Measurements from ENCODE around the gene P4HA2. TPM values are rescaled to one million over a fixed set of nuclear protein-coding genes. Genes with fewer than 3 reads are reported as not detected.

P4HA2 gene
- total and polyA plus RNA-seq, 9 of the 15 experiments (the other 6 are each of a cell fraction or from before 2014, with no cell fraction given) = 9.6 to 50.0 (median 12.7) TPM

GRCh38 chr5:132147663-132148062 lies 80.0 kb downstream of the P4HA2 start (continued):
- TF ChIP-seq MBD2 (IDR thresholded peaks at IDR 0.05; ENCODE audit: borderline replicate concordance, low read depth) (no peak), ZNF347 (CRISPR knock-in tag; IDR thresholded peaks at IDR 0.05; ENCODE audit: low read depth) (no peak), BRCA1 (IDR thresholded peaks at IDR 0.05) (no peak), BRCA1 (CRISPR knock-in tag; IDR thresholded peaks at IDR 0.05) (no peak), BHLHE40 (IDR thresholded peaks at IDR 0.05; ENCODE audit: low read length) (no peak), CSDE1 (IDR thresholded peaks at IDR 0.05) (no peak), CBFA2T2 (conservative IDR thresholded peaks at IDR 0.05) (peak; percentile 38; the same call in 1 of the 2 replicates), ZNF316 (IDR thresholded peaks at IDR 0.05) (peak; percentile 68), THRA (IDR thresholded peaks at IDR 0.05) (no peak), ID3 (CRISPR knock-in tag; IDR thresholded peaks at IDR 0.05) (no peak), ID3 (tag; IDR thresholded peaks at IDR 0.05) (no peak), TRIM24 (IDR thresholded peaks at IDR 0.05) (peak in 1 of 2 experiments; percentile 60; a peak in 2 of 4 replicates), POLR3G (IDR thresholded peaks at IDR 0.05; ENCODE audit: extremely low read depth, insufficient read length, insufficient replicate concordance) (no peak), HDAC2 (IDR thresholded peaks at IDR 0.05) (no peak), MTA3 (IDR thresholded peaks at IDR 0.05; ENCODE audit: borderline replicate concordance) (no peak), NFE2 (IDR thresholded peaks at IDR 0.05; ENCODE audit: low read depth) (no peak), ZNF384 (IDR thresholded peaks at IDR 0.05; ENCODE audit: low read depth, low read length) (no peak), TEAD4 (IDR thresholded peaks at IDR 0.05; ENCODE audit: low read length) (peak; percentile 59), TEAD4 (CRISPR knock-in tag; IDR thresholded peaks at IDR 0.05; ENCODE audit: borderline replicate concordance) (no peak), EHMT2 (IDR thresholded peaks at IDR 0.05) (no peak), TRIM28 (IDR thresholded peaks at IDR 0.05) (peak; percentile 57; the same call in 1 of the 2 replicates), MEIS2 (IDR thresholded peaks at IDR 0.05; ENCODE audit: partially characterized antibody) (peak; percentile 49), ZNF280A (IDR thresholded peaks at IDR 0.05; ENCODE audit: low read depth, partially characterized antibody) (no peak), MYBL2 (IDR thresholded peaks at IDR 0.05; ENCODE audit: low read depth) (no peak), MYBL2 (CRISPR knock-in tag; IDR thresholded peaks at IDR 0.05; ENCODE audit: borderline replicate concordance) (no peak), POLR2AphosphoS5 (IDR thresholded peaks at IDR 0.05; ENCODE audit: control insufficient read depth, insufficient read depth, low read depth, low read length) (no peak), TFAP4 (CRISPR knock-in tag; IDR thresholded peaks at IDR 0.05; ENCODE audit: borderline replicate concordance) (no peak), TEAD1 (CRISPR knock-in tag; IDR thresholded peaks at IDR 0.05) (no peak), TAL1 (IDR thresholded peaks at IDR 0.05) (peak; percentile 38; the same call in 1 of the 2 replicates), SP2 (IDR thresholded peaks at IDR 0.05; ENCODE audit: extremely low read depth, low read depth, low read length, poor library complexity, severe bottlenecking) (no peak)

Measured in K562 (cell line).